G401 (cell line): ENCODE data around the gene IL18R1. TPM values are rescaled to one million over a fixed set of nuclear protein-coding genes. Genes with fewer than 3 reads are reported as not detected.

Source experiments
- total RNA-seq: library from RNA; depleted of rRNA; stranded (reverse); fragments of >200 nt; shearing (Covaris generic); gene quantifications from 2 replicates; pipeline ENCODE4 v1.2.3, GENCODE V29; 2014; rRNA removed

IL18R1 gene
- total RNA-seq, 1 experiment from 2014 or later = not detected

Other genes with a start within 250 kb of the IL18R1 start
- not detected in 2 replicates for gene IL1R1, start 213.1 kb upstream of the IL18R1 start, total RNA-seq
- gene IL1RL2, start 168.8 kb upstream of the IL18R1 start, total RNA-seq = not detected in 2 replicates
- not detected in 2 replicates for gene IL1RL1, start 44.2 kb upstream of the IL18R1 start, total RNA-seq
- gene IL18RAP, start 67.4 kb downstream of the IL18R1 start, total RNA-seq = not detected in 2 replicates
- gene SLC9A4, start 117.4 kb downstream of the IL18R1 start, total RNA-seq = not detected in 2 replicates